ENCODE data around the gene PRKCA. TPM values are rescaled to one million over a fixed set of nuclear protein-coding genes. Genes with fewer than 3 reads are reported as not detected.
A peak's percentile ranks its signal among the peaks of the same experiment; 100 is the strongest.

Gene PRKCA
- total RNA-seq, 1 experiment from 2014 or later: 12.7 TPM

DNA sequence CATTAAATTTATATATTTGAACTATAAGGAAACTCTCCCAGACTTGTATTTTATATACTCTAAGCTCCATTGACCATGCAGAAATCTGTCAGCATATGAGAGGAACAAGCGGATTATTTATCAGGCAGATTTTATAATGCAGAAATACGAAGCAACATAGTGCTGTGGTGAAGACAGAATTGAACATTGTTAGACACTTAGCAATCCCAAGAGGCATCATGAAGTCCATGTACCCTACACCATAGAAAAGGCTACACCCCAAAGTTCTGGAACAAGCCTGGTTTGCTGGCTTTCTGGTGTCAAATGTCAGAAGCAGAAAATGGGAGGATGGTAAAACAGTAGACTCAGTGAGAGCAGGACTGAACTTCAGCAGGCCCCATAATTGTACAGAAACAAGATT, 241.1 kb downstream of the PRKCA start:
- DNase-seq (ENCODE audit: low spot score): no peak

DNA sequence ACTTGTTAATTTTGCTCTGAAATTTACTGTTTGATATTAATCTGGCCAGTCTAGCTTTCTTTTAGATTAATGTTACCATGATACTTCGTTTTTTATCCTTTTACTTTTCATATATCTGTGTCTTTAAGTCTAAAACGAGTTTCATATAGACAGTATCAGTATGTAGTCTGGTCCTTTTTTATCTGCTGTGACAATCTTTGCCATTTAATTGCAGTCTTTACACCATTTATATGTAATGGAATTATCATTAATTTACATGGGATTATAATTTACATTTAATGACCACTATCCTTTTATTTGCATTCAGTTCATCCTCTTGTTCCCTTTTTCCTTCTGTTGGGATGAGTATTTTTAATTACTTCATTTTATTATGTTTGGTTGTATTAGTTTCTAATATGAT, 243.5 kb downstream of the PRKCA start:
- no peak for DNase-seq (ENCODE audit: low spot score)

DNA sequence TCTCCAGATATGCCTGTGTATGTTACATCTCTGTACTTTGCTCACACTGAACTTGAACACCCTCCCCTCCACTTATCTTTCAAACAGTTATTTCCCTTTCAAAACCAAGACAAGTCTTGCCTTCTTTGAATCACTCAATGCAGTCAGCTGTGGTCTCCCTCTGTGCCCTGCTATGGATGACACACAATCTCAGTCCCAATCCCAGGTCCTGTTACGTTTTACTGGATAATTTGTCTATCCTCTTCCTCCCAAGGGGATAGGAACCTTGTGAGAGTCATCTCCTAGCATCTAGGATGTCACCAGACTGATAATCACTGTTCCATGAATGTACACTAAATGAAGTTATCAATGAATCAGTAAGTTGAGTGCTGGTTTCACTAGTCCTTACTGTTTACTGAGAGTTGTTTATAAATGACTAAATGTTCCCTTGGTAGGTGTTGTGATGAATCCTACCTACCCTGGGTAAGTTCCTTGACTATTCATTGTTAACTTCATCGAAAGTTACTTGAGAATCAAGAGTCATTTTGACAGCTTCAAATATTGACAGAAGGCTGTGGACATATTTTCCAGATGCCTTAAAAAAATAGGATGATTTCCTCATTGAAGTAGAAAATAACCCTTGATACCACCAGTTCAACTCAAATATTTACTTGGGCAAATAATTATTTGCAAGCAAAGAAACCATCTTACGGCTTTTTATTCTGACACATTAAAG, 244.9 kb downstream of the PRKCA start:
- no peak for DNase-seq (ENCODE audit: low spot score)

DNA sequence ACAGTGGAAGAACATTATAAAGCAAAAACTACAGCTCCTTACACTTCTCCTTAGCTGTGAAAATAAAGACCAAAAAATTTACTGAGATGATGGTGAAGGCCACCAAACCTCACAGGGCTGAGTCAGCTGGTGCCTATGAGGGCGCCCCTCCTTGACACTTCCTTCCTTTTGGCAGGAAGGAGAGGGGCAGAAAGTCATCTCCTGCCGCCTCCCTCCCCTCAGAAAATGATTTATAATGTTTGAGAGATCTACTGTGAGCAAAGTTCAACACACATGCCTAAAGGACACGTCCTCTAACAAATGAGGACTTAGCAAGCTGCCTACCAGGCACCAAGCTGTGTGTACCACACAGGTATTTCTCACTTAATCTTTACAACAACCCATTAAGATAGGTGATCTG, 245.7 kb downstream of the PRKCA start:
- no peak for DNase-seq (ENCODE audit: low spot score)

DNA sequence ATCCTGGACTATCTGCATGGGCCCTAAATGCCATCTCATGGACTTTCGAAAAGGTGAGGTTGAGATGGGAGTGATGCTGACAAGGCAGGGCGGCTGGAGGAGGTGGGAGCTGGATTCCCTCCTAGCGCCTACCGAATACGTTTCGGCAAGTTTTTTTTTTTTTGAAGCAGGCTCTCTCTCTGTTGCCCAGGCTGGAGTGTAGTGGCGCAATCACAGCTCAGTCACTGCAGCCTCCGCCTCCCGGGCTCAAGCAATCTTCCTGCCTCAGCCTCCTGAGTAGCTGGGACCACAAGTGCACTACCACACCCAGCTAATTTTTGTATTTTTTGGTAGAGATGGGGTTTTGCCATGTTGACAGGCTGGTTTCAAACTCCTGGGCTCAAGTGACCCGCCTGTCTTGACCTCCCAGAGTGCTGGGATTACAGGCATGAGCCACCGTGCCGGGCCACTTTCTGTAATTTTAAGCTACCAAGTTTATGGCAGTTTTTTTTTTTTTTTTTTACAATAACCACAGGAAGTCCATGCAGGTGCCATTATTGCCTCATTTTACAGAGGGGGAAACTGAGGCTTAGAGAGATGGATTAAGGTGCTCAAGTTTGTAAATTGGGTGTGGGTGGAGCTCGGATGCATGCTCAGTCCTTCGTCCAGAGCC, 246.4 kb downstream of the PRKCA start:
- DNase-seq (ENCODE audit: low spot score): no peak

DNA sequence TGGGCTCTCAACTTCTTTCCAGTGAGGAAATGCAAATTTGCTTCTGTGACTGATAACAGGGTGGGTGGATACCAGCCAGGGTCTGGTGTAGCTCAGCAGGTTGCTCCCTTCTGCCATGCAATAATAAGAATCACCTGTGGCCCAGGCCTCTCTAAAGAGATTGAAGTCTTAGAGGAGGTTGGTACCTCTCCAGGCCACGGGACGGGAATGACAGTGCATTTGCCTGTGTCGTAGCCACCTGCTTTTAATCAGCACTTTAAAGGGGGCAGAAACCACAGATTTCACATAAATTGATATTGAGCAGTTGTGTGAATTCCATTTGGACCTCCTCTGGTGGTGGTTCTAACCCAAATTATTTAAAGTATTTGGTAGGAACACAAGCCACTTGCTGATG, 246.9 kb downstream of the PRKCA start:
- DNase-seq (ENCODE audit: low spot score): no peak

DNA sequence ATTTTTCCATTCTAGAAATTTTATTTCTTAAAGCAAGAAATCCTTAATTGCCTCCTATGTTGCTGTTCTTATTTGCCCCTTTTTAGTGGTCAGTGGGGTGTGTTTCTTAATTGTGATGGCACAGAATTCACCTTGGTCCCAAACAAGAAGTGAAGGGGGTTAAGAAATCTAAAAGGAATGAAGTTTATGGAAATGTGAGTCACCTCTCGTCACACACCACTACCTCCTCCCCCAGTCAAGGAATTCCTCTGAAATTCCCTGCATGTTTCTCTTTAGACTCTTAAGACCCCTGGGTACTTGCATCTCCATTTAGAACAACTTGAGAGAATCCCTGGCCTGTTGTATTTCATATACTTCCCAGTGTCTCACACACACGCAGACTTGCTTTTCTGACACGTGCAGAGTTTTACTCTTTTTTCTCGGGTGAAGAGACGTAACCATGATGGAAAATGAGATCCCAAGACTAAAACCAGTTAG, 247.4 kb downstream of the PRKCA start:
- peak; percentile 63 for DNase-seq (ENCODE audit: low spot score)

DNA sequence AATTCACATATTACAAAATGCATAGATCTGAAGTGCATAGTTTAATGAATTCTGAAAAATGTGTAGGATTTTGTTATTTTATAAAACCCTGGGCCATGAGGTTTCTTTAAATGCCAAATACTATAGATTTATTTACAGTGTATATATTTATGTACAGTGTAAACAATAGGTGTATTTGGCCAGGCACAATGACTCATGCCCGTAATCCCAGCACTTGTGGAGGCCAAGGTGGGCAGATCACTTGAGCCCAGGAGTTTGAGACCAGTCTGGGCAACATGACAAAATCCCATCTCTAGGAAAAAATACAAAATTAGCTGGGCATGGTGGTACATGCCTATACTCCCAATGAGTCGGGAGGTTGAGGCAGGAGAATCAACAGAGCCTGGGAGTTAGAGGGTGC, 249.4 kb downstream of the PRKCA start:
- DNase-seq (ENCODE audit: low spot score): no peak

DNA sequence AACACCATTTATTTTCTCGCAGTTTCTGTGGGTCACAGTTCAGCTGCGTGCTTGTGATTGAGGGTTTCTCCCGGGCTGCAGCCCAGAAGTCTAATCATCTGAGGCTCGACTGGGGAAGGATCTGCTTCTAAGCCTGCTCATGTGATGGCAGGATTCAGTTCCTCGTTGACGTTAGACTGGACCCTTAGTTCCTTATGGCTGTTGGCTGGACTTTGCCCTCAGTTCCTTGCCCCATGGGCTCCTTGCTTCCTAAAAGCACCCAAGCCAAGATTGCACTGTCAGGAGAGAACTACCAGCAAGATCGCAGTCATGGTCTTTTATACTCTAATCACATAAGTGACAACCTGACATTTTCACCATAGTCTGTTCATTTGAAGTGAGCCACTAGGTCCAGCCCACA, 250.0 kb downstream of the PRKCA start:
- no peak for DNase-seq (ENCODE audit: low spot score)

DNA sequence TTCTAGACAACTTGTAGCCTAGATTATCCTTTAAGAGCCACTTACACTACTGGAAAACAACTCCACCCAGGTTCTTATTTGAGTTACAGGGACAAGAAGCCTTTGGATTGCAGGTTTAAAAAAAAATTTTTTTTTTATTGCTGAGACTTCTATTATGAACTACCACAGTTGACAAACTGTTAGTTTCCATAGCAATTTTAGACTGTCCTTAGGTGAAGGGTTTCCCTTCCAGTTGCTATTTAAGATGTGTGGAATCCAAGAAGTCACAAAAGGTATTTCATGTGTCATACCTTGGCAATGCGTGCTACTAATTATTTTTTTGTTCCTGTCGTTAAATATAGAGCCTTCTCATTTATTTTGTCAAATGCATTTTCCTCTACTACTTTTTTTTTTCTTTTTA, 253.2 kb downstream of the PRKCA start:
- DNase-seq (ENCODE audit: low spot score): no peak

DNA sequence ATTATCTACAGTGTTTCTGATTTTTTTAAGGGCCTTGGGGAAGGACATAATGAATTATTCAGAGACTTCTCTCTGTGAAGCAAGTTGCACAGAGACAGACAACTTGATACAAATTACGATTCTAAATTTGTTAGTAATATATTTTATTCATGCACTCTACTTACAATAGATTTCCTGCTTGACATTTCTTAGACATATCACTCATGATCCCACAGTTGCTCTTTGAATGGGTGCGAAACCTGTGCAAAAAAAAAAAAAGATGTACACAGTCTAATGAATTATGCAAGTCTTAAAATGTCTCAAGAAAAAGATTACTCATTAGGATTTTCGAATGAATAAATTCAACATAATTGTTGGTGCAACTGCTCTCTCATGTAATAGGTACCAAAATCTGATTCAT, 254.8 kb downstream of the PRKCA start:
- no peak for DNase-seq (ENCODE audit: low spot score)

DNA sequence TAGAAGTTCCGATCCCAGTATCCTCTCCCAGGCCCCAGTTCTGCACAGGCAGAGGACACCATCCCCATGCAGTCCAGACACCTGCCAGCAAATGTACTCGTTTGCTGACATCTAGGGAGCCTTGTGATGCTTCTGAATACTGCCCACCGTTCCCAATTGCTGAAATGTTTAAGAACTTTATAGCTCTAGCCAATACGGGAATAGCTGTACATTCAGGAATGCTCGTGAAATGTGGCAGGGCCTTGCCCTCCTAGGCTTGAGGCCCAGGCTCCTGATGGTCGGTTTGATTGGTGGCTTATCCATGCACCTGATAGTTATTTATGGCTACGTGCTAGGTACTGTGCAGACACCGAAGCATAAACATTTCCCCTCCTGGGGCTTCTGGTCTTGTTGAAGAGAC, 255.5 kb downstream of the PRKCA start:
- DNase-seq (ENCODE audit: low spot score): no peak

DNA sequence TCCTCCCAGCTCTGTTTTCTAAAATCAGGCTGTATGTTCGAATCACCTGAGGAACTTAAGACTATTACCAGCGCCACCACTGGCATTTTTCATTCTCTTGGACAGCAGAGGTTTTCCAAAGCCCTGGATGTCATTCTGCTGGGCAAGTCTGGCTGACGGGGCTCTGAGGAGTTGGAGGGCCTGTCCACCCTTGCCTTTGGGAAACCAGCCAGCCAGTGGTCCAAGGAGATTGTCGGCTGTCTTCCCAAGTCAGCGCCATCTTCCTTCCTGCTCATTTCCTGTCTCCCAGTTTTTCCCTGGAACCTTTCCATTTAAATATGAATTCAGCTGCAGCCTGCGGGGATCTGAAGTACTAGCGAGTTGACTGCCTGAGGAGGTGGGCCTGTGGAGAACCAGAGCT, 258.3 kb downstream of the PRKCA start:
- DNase-seq (ENCODE audit: low spot score): no peak

DNA sequence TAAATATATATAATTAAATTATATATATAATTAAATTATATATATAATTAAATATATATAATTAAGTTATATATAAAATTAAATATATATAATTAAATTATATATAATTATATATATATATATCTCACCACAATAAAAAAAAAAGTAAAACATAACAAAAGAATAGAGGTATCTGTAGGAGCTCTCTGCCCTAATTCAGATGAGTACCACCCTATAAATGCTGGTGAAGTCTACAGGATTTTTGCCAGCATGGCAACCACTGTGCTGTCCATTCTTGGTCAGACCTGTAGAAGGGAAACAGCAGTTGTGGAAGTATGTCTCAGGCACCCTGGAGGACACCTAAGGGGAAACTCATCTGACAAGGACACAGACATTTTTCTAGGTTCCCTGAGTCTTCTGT, 259.7 kb downstream of the PRKCA start:
- no peak for DNase-seq (ENCODE audit: low spot score)

DNA sequence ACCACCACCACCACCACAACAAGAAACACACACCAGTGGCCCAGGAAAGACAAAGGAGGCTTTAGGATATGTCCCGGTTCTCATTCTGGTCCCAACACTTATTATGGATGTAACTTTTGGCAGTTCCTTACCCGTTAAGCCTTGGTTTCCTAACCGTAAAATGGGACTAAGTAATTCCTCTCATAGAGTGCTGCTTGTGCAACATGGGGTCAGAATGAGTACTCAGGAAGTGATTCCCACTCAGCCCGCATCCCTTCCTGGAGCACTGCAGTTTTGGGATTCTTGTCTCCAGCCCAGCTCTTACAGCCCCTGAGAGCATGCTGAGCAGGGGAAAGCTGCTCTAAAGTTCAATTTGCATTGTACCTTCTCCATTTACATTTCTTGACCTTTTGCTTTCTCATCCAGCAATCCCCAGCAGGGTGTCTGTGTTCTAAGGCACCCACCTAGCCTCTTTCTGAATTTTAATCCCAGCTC, 262.6 kb downstream of the PRKCA start:
- DNase-seq (ENCODE audit: low spot score): no peak

DNA sequence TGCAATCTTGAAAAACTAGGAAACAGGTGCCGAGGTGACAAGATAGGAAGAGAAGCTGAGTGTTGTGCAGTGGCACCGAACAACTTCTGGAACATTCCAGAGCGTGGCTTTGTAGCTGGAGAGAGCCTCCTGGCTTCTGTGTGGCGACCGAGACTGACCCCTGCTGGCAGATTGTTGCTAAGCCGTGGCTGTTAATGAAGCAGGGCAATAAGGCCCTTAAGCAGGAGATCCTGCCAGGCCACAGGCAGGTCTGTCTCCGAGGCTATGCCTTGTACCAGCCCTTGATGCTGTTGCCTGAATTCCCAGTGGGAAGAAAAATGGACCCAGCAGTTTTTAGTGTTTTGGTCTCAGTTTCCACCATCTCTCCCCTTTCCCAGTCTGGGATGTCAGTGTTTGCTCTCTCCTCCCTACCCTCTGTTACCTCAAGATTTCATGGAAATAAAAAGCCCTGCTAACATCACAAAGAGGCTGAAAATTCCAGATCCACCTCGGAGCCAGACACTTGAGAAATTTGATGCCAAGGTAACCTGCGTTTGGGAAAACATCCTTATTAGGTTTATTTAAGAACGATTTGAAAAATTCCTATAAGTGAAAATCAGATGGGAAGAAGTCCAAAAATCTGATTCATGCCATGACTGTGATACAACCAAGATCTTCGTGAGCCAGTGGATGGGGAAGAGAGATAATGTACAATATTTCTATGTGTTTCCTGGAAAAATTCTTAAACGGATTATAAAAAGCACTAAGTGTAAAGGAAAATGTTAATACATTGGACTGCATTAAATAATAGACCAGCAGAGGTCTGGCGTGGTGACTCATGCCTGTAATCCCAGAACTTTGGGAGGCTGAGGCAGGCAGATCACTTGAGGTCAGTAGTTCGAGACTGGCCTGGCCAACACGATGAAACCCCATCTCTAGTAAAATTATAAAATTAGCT, 265.1 kb downstream of the PRKCA start:
- DNase-seq (ENCODE audit: low spot score): peak; percentile 82

DNA sequence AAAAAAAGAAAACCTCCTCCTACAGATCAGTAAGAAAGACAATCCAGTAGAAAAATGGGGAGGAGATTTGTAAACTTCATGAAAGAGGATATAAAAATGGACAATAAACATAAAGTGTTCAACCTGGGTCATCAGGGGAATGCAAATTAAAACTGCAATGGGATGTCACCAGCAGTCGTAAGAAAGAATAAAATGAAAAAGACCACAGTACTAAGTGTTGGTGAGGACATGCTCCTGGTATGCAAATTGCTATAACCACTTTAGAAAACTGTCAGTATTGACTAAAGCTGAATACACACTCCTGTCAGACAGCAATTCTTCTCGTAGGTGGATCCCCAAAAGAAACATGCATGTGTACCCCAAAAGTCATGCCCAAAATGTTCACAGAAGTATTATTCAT, 267.2 kb downstream of the PRKCA start:
- DNase-seq (ENCODE audit: low spot score): no peak

DNA sequence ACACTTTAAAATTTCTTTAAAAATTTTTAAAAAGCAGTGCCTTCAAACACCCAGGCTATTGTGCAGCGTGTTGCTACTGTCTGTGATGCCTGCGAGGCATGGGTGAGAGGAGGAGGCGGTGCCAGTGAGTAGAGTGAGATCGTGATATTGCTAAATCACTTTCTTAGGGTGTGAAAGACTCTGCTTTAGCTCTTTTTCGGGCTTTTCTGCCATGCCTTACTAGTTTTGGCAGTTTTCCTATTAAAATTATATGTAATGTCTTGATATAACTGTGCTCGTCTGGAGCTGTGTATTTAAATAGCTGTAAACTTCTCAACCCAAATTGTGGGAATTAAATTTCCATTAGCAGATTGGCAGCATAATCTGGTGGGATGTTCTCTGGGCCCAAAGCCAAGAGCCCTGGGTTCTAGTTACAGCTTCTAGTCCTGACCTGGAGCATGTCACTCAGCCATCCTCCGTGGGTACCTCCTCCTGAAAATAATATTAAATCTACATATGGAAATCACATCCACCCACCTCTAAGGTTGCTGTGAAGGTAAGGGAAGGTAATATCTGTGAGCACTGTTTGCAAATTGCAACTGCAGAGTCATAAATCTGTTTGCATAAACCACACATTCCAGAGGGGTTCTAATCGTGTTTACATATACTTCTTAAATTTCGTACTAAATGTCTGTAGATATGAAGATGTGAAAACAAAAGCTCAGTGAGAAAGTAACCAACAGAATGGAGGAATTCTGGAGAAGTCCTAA, 268.2 kb downstream of the PRKCA start:
- peak; percentile 60 for DNase-seq (ENCODE audit: low spot score)

DNA sequence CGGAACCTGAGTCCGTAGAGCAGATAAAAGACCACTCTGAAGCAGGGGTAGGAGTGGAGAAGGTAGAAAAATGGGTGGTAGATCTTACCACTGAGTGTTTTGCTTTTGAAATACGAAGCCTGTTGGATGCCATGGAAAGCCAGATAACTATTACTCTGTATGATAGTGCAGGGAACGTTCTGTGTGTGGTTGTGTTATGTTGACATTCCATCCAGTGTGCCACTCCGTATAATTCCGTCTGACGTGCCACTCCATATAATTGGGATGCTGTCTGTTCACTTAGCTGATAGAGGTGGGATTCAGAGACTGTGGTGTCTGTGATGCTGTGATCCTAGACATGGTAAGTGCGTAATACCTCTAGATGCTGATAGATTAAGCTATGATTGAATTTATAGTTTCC, 269.3 kb downstream of the PRKCA start:
- DNase-seq (ENCODE audit: low spot score): no peak

DNA sequence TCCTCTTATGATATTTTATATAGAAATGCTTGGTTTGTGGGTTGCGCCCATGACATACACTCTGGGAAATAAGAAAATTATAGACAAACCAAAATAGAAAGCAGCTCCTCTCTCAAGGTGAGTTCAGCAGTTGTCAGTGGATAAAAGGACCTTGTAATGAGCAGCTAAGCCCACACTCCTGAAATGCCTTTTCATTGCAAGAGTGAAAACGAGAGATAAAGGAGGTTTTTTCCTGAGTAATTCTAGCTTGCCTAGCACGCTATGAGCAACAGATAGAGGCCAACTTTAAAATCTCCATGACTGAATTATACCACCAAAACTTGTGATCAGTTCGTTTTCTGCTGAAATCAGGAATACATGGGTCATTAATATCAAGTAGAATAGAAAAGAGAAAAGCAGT, 270.7 kb downstream of the PRKCA start:
- no peak for DNase-seq (ENCODE audit: low spot score)

DNA sequence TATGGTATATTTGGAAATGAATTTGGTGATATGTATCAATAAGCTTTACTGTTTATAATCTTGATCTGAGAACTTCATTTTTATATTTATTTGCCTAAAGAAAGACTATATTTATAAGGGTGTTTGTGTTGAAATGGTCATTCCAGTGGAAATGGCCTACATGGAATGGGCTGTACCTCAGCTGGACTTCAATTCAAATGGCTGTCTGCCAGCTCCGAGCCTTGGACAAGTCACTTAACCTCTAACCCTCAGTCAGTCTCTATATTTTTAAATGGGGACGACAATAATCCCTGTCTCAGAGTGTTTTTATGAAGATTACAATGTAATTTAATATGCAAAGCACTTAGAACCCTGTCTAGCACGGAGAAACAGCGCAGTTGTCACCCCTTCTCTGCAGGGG, 271.7 kb downstream of the PRKCA start:
- DNase-seq (ENCODE audit: low spot score): no peak

DNA sequence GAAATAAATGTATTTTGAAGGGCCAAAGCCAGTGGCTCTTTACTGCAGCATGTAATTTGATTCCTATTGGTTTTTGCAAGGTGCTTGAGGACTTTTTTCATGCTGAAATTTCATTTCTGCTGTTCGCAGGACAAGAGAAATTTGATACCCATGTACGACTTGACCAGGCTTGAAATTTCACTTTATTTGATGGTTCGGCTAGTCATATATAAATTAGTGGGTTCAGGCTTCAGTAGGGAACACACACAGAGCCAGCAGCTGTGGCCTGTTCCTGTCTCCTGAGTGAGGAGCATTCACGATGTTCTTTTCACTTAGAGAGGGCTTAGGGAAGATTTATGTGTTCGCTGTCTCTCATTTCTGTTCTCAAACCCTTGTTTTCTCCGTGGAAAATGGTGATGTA, 274.1 kb downstream of the PRKCA start:
- DNase-seq (ENCODE audit: low spot score): no peak
